Mesenchymal stem cell (in vitro differentiated cells and primary cell): ENCODE measurements around the gene BCR.
A peak's percentile ranks its signal among the peaks of the same experiment; 100 is the strongest.

Experiments used
- DNase-seq: peaks from one replicate; pipeline ENCODE4 v3.0.0-alpha.2; 2013
- H2AFZ ChIP-seq: one replicate; pipeline ENCODE4 v1.6.1; 2013; ENCODE audit warnings: low read depth, mild to moderate bottlenecking, control low read depth, inconsistent platforms, low read length, moderate library complexity
- H2AK5ac ChIP-seq: 2 replicates; pipeline ENCODE4 v1.6.1; 2013; ENCODE audit warnings: low read length, moderate library complexity, mild to moderate bottlenecking, inconsistent platforms; ENCODE audit not compliant: severe bottlenecking
- H2BK120ac ChIP-seq: one replicate; pipeline ENCODE4 v1.6.1; 2013; ENCODE audit warnings: low read depth, mild to moderate bottlenecking, inconsistent platforms, low read length, moderate library complexity
- H2BK12ac ChIP-seq, 2 experiments: one replicate each; pipeline ENCODE4 v1.6.1; 2013; ENCODE audit warnings: inconsistent platforms in 2 of 2, low read length in 2 of 2, mild to moderate bottlenecking in 2 of 2, moderate library complexity in 2 of 2, control low read depth in 1 of 2
- H2BK15ac ChIP-seq: one replicate; pipeline ENCODE4 v1.6.1; 2013; ENCODE audit warnings: mild to moderate bottlenecking, low read depth, inconsistent platforms; ENCODE audit not compliant: poor library complexity, severe bottlenecking
- H2BK5ac ChIP-seq: 2 replicates; pipeline ENCODE4 v1.6.1; 2013; ENCODE audit warnings: low read depth, mild to moderate bottlenecking, low read length, control low read depth, inconsistent platforms; ENCODE audit not compliant: poor library complexity, severe bottlenecking
- H3K14ac ChIP-seq, 2 experiments: one replicate each; pipeline ENCODE4 v1.6.1; 2013; ENCODE audit warnings: inconsistent platforms in 2 of 2, low read length in 2 of 2, control low read depth in 1 of 2, mild to moderate bottlenecking in 1 of 2, moderate library complexity in 1 of 2
- H3K18ac ChIP-seq, 2 experiments: one replicate each; pipeline ENCODE4 v1.6.1; 2013; ENCODE audit warnings: inconsistent platforms in 2 of 2, low read length in 2 of 2, control low read depth in 1 of 2, low read depth in 1 of 2, mild to moderate bottlenecking in 1 of 2
- H3K23ac ChIP-seq, 2 experiments: one replicate each; pipeline ENCODE4 v1.6.1; 2013; ENCODE audit warnings: inconsistent platforms in 2 of 2, low read length in 2 of 2, mild to moderate bottlenecking in 2 of 2, moderate library complexity in 2 of 2, control low read depth in 1 of 2
- H3K27ac ChIP-seq: 2 replicates; pipeline ENCODE4 v1.5.1; 2013; ENCODE audit warnings: mild to moderate bottlenecking, moderate library complexity, low read length, control low read depth, inconsistent platforms; ENCODE audit not compliant: poor library complexity, severe bottlenecking
- H3K27me3 ChIP-seq, 2 experiments: 2 replicates each; pipeline versions ENCODE4 v1.6.1 to v1.7.0; 2013; ENCODE audit warnings: low read length in 2 of 2, mild to moderate bottlenecking in 2 of 2, moderate library complexity in 2 of 2, control low read depth in 1 of 2, inconsistent platforms in 1 of 2; ENCODE audit not compliant: control insufficient read depth in 1 of 2, insufficient read depth in 1 of 2
- H3K36me3 ChIP-seq, 2 experiments: 2 replicates each; pipeline versions ENCODE4 v1.6.1 to v1.7.0; 2013; ENCODE audit warnings: low read length in 2 of 2, control low read depth in 1 of 2, inconsistent platforms in 1 of 2, low read depth in 1 of 2, mild to moderate bottlenecking in 1 of 2; ENCODE audit not compliant: insufficient read depth in 2 of 2, control insufficient read depth in 1 of 2
- H3K4ac ChIP-seq, 2 experiments: one replicate each; pipeline ENCODE4 v1.6.1; 2013; ENCODE audit warnings: inconsistent platforms in 2 of 2, low read length in 2 of 2, mild to moderate bottlenecking in 2 of 2, moderate library complexity in 2 of 2, control low read depth in 1 of 2, low read depth in 1 of 2
- H3K4me1 ChIP-seq: 2 replicates; pipeline ENCODE4 v1.6.1; 2013; ENCODE audit warnings: low read depth, low read length, control low read depth; ENCODE audit not compliant: control insufficient read depth, insufficient read depth
- H3K4me2 ChIP-seq: 2 replicates; pipeline ENCODE4 v1.6.1; 2013; ENCODE audit warnings: low read length, mild to moderate bottlenecking, inconsistent platforms; ENCODE audit not compliant: poor library complexity, severe bottlenecking
- H3K4me3 ChIP-seq, 2 experiments: 2 replicates each; pipeline versions ENCODE4 v1.5.1 to v1.7.0; 2013; ENCODE audit warnings: low read length in 2 of 2, mild to moderate bottlenecking in 2 of 2, control low read depth in 1 of 2, low read depth in 1 of 2; ENCODE audit not compliant: insufficient read depth in 1 of 2
- H3K79me1 ChIP-seq: replicated peaks from 2 replicates; pipeline ENCODE4 v1.6.1; 2013; ENCODE audit warnings: mild to moderate bottlenecking, control low read depth, low read length, inconsistent platforms; ENCODE audit not compliant: poor library complexity, severe bottlenecking
- H3K9ac ChIP-seq: 2 replicates; pipeline ENCODE4 v1.7.0; 2013; ENCODE audit warnings: mild to moderate bottlenecking, low read length, moderate library complexity
- H3K9me3 ChIP-seq: 2 replicates; pipeline ENCODE4 v1.7.0; 2013; ENCODE audit warnings: mild to moderate bottlenecking, low read length; ENCODE audit not compliant: control insufficient read depth
- H4K8ac ChIP-seq: one replicate; pipeline ENCODE4 v1.6.1; 2013; ENCODE audit warnings: inconsistent platforms, mild to moderate bottlenecking, low read length, moderate library complexity
- H4K91ac ChIP-seq: one replicate; pipeline ENCODE4 v1.6.1; 2013; ENCODE audit warnings: mild to moderate bottlenecking, low read length, inconsistent platforms
- WGBS: methylation state at CpG from one replicate; pipeline ENCODE4 v1.1.7; 2013; ENCODE audit warnings: mixed read lengths; 5-methylcytosine and 5-hydroxymethylcytosine counted together

The BCR gene

GRCh38 chr22:23177197-23177596 is 3.1 kb upstream of the BCR start:
- H3K23ac ChIP-seq: no peak overlapping the region
- H3K36me3 ChIP-seq: peaks cover 4 to 6% of the 10 kb centered on the region in 2 experiments
- no peak overlapping the region for H2BK15ac ChIP-seq
- 97% methylated on average over 4 of the region's 4 CpGs for WGBS
- H2BK12ac ChIP-seq: no peak overlapping the region
- H3K4me1 ChIP-seq: peaks cover 27% of the 10 kb centered on the region
- H2AK5ac ChIP-seq: no peak overlapping the region
- no peak overlapping the region for H2AFZ ChIP-seq
- no peak overlapping the region for H3K4ac ChIP-seq
- H3K79me1 ChIP-seq: peaks cover 8% of the 10 kb centered on the region
- H2BK120ac ChIP-seq: no peak overlapping the region
- DNase-seq: no peak
- H4K8ac ChIP-seq: no peak overlapping the region
- no peak overlapping the region for H3K14ac ChIP-seq
- no peak overlapping the region for H3K27ac ChIP-seq
- H4K91ac ChIP-seq: no peak overlapping the region
- no peak overlapping the region for H3K18ac ChIP-seq
- no peak overlapping the region for H2BK5ac ChIP-seq
- H3K4me3 ChIP-seq: no peak overlapping the region
- H3K9me3 ChIP-seq: peaks cover 21% of the 10 kb centered on the region
- no peak overlapping the region for H3K9ac ChIP-seq
- H3K27me3 ChIP-seq: no peaks in the 10 kb centered on the region
- H3K4me2 ChIP-seq: no peak overlapping the region

DNA sequence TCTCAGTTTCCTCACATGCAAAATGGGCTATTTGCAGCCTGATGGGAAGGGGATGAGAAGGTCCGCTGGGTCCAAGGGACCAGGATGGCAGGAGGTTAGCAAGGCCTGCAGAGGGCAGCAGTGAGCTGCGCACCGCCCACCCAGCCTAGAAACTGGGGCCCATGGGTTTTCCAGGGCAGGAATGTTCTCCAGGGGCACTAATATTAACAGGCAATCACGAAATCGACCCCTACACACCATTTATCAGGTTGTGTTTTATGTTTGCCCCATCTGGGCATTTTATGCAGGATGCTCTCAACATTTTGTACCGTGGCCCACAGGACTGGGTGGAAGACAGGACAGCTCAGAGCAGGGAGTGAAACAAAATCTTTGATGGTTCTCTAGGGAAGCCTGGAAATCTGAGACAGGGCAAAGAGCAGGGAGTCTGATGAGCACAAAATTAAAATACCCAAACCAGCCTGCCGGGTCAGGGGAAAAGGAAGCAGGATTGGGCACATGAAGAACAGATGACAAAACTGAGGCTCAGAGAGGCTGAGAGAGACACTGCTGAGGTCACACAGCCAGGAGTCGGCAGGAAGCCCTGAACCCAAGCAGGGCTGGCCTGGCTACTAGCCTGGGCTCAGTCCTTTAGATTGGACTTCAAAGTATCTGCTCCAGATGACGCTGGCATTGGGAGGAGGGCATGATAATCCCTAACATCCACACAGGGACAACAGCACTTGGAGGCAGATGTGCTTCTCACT is 1.6 kb upstream of the BCR start:
- WGBS: 33% methylated on average over 7 of the region's 9 CpGs
- Histone ChIP-seq H3K9ac (peak overlapping the region; percentile 77), H3K79me1 (peaks cover 8% of the 10 kb centered on the region), H3K4ac (no peak overlapping the region), H2AK5ac (peak overlapping the region; percentile 30), H2BK15ac (no peak overlapping the region), H4K91ac (no peak overlapping the region), H2BK12ac (peak overlapping the region in 1 of 2 experiments; percentile 40), H3K27ac (no peak overlapping the region), H2AFZ (no peak overlapping the region), H2BK120ac (no peak overlapping the region), H3K4me3 (no peak overlapping the region), H2BK5ac (no peak overlapping the region), H4K8ac (no peak overlapping the region), H3K9me3 (peaks cover 21% of the 10 kb centered on the region), H3K36me3 (peaks cover 4 to 8% of the 10 kb centered on the region in 2 experiments), H3K18ac (no peak overlapping the region), H3K23ac (no peak overlapping the region), H3K4me1 (peaks cover 40% of the 10 kb centered on the region), H3K27me3 (no peaks in the 10 kb centered on the region), H3K14ac (no peak overlapping the region), H3K4me2 (no peak overlapping the region)
- DNase-seq: peak; percentile 58

DNA sequence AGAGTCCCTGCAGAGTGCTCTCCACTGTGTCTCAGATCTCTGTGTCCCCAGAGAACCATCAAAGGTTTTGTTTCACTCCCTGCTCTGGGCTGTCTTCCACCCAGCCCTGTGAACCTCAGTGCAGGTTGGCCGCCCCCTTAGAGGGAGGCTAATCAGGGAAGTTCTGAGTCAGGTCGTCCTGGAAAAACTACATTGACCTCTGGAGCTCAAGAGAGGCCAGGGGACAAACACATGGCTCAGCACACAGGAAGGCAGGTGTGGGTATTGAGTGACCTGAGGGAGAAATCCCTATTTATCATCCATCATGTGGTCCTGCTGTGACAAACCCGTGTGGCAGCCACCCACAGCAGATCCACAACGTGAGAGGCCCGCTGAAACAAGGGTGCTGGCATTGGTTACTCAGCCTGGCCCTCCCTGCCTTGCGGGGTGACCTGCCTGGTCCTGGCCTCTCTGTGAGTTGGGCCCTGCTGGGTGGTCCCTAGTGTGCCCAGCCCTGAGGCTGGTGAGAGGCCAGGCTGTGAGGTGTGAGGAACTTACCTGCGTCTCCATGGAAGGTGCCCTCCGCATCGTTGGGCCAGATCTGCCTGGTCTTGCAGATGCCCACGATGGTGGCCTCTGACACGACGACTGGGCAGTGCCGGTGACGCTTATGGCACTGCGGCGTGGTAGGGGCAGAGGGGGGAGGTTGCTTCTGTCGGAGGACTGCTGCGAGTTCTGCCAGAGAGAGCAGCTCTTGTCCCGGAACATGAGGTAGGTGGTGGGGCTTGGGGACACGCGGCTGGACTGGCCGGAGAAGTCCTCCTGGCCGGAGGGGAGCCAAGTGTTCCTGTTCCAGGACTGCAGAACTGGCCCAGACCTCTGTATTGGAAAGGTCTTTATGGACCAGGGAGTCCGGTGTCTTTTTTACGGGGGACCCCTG is 669 bp upstream of the BCR start:
- peak overlapping the region; percentile 66 to 79 for H3K4me3 ChIP-seq

More for the DNA sequence above, 669 bp upstream of the BCR start:
- Histone ChIP-seq H3K36me3 (peaks cover 4 to 8% of the 10 kb centered on the region in 2 experiments), H2BK12ac (peak overlapping the region in 1 of 2 experiments; percentile 23), H3K27ac (no peak overlapping the region), H4K91ac (peak overlapping the region; percentile 44), H3K23ac (peak overlapping the region in 1 of 2 experiments; percentile 46), H3K4ac (peak overlapping the region in 1 of 2 experiments; percentile 28), H2BK15ac (peak overlapping the region; percentile 74), H3K9ac (peak overlapping the region; percentile 77), H3K79me1 (peaks cover 10% of the 10 kb centered on the region), H2AFZ (peak overlapping the region; percentile 36), H3K4me2 (peak overlapping the region; percentile 56), H3K14ac (no peak overlapping the region), H4K8ac (peak overlapping the region; percentile 71), H3K18ac (peak overlapping the region; percentile 52 to 69), H3K9me3 (peaks cover 21% of the 10 kb centered on the region), H3K27me3 (no peaks in the 10 kb centered on the region), H3K4me1 (peaks cover 41% of the 10 kb centered on the region), H2BK120ac (no peak overlapping the region), H2AK5ac (peak overlapping the region; percentile 5), H2BK5ac (no peak overlapping the region)
- 72% methylated on average over 25 of the region's 25 CpGs for WGBS
- DNase-seq: no peak
